Astrocyte (in vitro differentiated cells and primary cell): ENCODE results near the gene XYLT1. TPM values are rescaled to one million over a fixed set of nuclear protein-coding genes. Genes with fewer than 3 reads are reported as not detected.

Experiments used
- DNase-seq: peaks from one replicate; pipeline ENCODE4 v3.0.0-alpha.2; 2010; ENCODE audit warnings: low read depth
- FAIRE-seq: peaks from 2 replicates; lab custom pipeline; 2011; peaks lifted over from hg19 to GRCh38; lab: Jason Lieb, UNC
- H2AFZ ChIP-seq: 2 replicates; pipeline ENCODE4 v1.6.0; 2012; ENCODE audit warnings: low read depth, low read length, inconsistent platforms
- H3K27ac ChIP-seq: 2 replicates; pipeline ENCODE4 v1.5.1; 2011; ENCODE audit warnings: low read depth, low read length, inconsistent platforms
- H3K27me3 ChIP-seq: 2 replicates; pipeline ENCODE4 v1.6.0; 2011; ENCODE audit warnings: low read length, inconsistent platforms; ENCODE audit not compliant: insufficient read depth
- H3K36me3 ChIP-seq: 2 replicates; pipeline ENCODE4 v1.5.1; 2011; ENCODE audit warnings: low read length, inconsistent platforms; ENCODE audit not compliant: insufficient read depth
- H3K4me1 ChIP-seq: 2 replicates; pipeline ENCODE4 v1.5.1; 2011; ENCODE audit warnings: low read length, inconsistent platforms; ENCODE audit not compliant: insufficient read depth
- H3K4me2 ChIP-seq: 2 replicates; pipeline ENCODE4 v1.6.0; 2012; ENCODE audit warnings: low read length, inconsistent platforms
- H3K4me3 ChIP-seq: 2 replicates; pipeline ENCODE4 v1.5.1; 2011; ENCODE audit warnings: low read depth, mild to moderate bottlenecking, low read length, inconsistent platforms; ENCODE audit not compliant: insufficient read depth
- H3K79me2 ChIP-seq: 2 replicates; pipeline ENCODE4 v1.6.0; 2012; ENCODE audit warnings: mild to moderate bottlenecking, low read length, inconsistent platforms; ENCODE audit not compliant: insufficient read depth
- H3K9ac ChIP-seq: 2 replicates; pipeline ENCODE4 v1.6.0; 2012; ENCODE audit warnings: mild to moderate bottlenecking, low read length, inconsistent platforms
- H3K9me3 ChIP-seq: 2 replicates; pipeline ENCODE4 v1.5.1; 2012; ENCODE audit warnings: low read depth, mild to moderate bottlenecking, low read length, inconsistent platforms; ENCODE audit not compliant: insufficient read depth
- H4K20me1 ChIP-seq: 2 replicates; pipeline ENCODE4 v1.6.0; 2012; ENCODE audit warnings: low read length, inconsistent platforms; ENCODE audit not compliant: insufficient read depth
- H3K27ac Mint-ChIP-seq: one replicate; pipeline ENCODE4 v1.8.0; 2021; ENCODE audit warnings: mild to moderate bottlenecking, mixed read lengths; ENCODE audit not compliant: unreplicated experiment
- H3K27me3 Mint-ChIP-seq: one replicate; pipeline ENCODE4 v1.8.0; 2021; ENCODE audit warnings: low read depth, mixed read lengths; ENCODE audit not compliant: unreplicated experiment
- H3K36me3 Mint-ChIP-seq: one replicate; pipeline ENCODE4 v1.8.0; 2021; ENCODE audit warnings: low read depth, mixed read lengths; ENCODE audit not compliant: unreplicated experiment
- H3K4me1 Mint-ChIP-seq: one replicate; pipeline ENCODE4 v1.8.0; 2021; ENCODE audit warnings: low read depth, mixed read lengths; ENCODE audit not compliant: unreplicated experiment
- H3K4me3 Mint-ChIP-seq: one replicate; pipeline ENCODE4 v1.8.0; 2021; ENCODE audit warnings: mild to moderate bottlenecking, moderate library complexity, mixed read lengths; ENCODE audit not compliant: unreplicated experiment
- H3K9me3 Mint-ChIP-seq: one replicate; pipeline ENCODE4 v1.8.0; 2021; ENCODE audit warnings: mild to moderate bottlenecking, mixed read lengths; ENCODE audit not compliant: unreplicated experiment
- EZH2 ChIP-seq: IDR thresholded peaks from 2 replicates; pipeline ENCODE4 v1.6.1; 2012; ENCODE audit warnings: mild to moderate bottlenecking, low read length, inconsistent platforms; ENCODE audit not compliant: insufficient read depth
- total RNA-seq: library from RNA; stranded (reverse); gene quantifications from 2 replicates; pipeline ENCODE4 v1.2.1, GENCODE V29; 2021
- TF ChIP-seq, protein P1 (sequence below): IDR thresholded peaks from 2 replicates; pipeline ENCODE4 v1.5.1; 2011; ENCODE audit warnings: low read depth, mild to moderate bottlenecking, inconsistent platforms, low read length, moderate library complexity; ENCODE audit not compliant: insufficient read depth

Gene XYLT1
- total RNA-seq, 1 donor from 2014 or later: 22.9 TPM

DNA sequence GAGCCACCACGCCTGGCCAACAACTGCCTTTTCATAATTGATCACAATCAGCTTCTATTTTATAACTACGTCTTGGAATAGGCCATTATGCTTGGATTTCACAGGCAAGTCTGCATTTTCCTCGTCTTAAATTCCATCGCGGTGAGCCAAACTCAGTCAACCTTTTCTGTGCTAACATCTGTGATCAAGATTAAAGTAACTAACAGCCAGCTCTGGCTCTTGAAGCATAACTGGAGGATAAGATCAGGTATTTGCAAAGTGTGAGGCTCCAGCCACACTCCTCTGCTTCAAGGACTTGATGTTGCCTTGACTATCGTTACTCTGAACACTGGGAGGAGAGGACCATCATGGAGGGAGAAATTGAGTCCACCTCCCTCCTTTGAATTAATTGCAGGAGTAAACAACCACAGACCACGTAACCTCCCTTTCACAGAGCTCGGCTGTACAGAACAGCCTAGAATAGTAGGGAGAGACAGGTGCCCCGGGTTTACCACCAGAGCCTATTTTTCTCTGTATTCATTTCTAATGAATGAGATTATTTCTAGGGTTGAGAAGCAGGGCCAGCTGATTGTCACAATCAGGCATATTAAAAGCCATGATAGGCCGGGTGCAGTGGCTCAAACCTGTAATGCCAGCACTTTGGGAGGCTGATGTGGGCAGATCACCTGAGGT, 143.0 kb downstream of the XYLT1 start:
- no peaks in the 10 kb centered on the region for H3K36me3 ChIP-seq
- no peak overlapping the region for H3K9ac ChIP-seq
- peaks cover 49% of the 10 kb centered on the region for H3K79me2 ChIP-seq
- Mint-ChIP-seq H3K27me3 (no peaks in the 10 kb centered on the region), H3K4me3 (no peak overlapping the region), H3K9me3 (no peaks in the 10 kb centered on the region), H3K4me1 (no peaks in the 10 kb centered on the region), H3K36me3 (peaks cover 2% of the 10 kb centered on the region), H3K27ac (no peak overlapping the region)
- H3K4me1 ChIP-seq: no peaks in the 10 kb centered on the region
- TF ChIP-seq, protein P1, sequence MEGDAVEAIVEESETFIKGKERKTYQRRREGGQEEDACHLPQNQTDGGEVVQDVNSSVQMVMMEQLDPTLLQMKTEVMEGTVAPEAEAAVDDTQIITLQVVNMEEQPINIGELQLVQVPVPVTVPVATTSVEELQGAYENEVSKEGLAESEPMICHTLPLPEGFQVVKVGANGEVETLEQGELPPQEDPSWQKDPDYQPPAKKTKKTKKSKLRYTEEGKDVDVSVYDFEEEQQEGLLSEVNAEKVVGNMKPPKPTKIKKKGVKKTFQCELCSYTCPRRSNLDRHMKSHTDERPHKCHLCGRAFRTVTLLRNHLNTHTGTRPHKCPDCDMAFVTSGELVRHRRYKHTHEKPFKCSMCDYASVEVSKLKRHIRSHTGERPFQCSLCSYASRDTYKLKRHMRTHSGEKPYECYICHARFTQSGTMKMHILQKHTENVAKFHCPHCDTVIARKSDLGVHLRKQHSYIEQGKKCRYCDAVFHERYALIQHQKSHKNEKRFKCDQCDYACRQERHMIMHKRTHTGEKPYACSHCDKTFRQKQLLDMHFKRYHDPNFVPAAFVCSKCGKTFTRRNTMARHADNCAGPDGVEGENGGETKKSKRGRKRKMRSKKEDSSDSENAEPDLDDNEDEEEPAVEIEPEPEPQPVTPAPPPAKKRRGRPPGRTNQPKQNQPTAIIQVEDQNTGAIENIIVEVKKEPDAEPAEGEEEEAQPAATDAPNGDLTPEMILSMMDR: no peak
- no peak for TF ChIP-seq EZH2
- H4K20me1 ChIP-seq: peaks cover 75% of the 10 kb centered on the region
- no peak for DNase-seq
- H3K27me3 ChIP-seq: no peaks in the 10 kb centered on the region
- H2AFZ ChIP-seq: no peak overlapping the region
- H3K4me3 ChIP-seq: no peak overlapping the region
- no peak overlapping the region for H3K4me2 ChIP-seq
- H3K27ac ChIP-seq: no peak overlapping the region
- FAIRE-seq: no peak
- H3K9me3 ChIP-seq: no peaks in the 10 kb centered on the region

DNA sequence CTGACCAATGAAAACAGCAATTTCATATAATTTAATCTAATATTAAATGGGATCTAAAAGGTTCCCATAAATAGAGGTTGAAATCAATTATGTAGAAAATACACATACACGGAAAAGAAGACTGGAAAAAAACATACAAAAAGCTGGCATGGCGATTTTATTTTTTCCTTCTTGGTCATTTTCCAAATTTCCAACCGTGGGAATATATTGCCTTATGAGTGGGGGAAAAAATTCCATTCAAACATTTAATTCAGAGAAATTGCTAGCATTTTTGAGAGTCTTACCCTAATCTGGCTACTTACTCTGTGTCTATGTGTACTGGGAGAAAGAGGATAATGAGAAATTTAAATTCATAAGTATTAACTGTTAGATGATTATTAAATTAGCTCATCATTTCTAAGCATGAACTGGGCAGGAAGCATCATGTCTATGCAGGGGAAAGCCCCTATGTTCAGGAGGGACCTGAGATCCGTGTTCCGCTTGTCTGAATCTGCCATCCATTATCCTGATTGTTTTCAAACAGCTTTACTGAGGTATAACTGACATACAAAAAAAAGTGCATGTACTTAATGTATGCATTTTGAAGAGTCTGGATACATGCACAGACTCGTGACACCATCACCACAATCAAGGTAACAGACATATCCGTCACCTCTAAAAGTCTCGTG, 145.2 kb downstream of the XYLT1 start:
- no peak overlapping the region for H3K4me2 ChIP-seq
- H3K9me3 ChIP-seq: no peaks in the 10 kb centered on the region
- Mint-ChIP-seq H3K4me3 (no peak overlapping the region), H3K9me3 (no peaks in the 10 kb centered on the region), H3K4me1 (no peaks in the 10 kb centered on the region), H3K27ac (no peak overlapping the region), H3K36me3 (no peaks in the 10 kb centered on the region), H3K27me3 (no peaks in the 10 kb centered on the region)
- H3K27me3 ChIP-seq: no peaks in the 10 kb centered on the region
- H4K20me1 ChIP-seq: peaks cover 75% of the 10 kb centered on the region
- no peaks in the 10 kb centered on the region for H3K36me3 ChIP-seq
- no peaks in the 10 kb centered on the region for H3K4me1 ChIP-seq
- TF ChIP-seq EZH2: no peak
- TF ChIP-seq, protein P1: no peak
- DNase-seq (no peak), FAIRE-seq (no peak)
- H3K79me2 ChIP-seq: peaks cover 52% of the 10 kb centered on the region
- H3K9ac ChIP-seq: no peak overlapping the region
- no peak overlapping the region for H2AFZ ChIP-seq
- no peak overlapping the region for H3K4me3 ChIP-seq
- H3K27ac ChIP-seq: no peak overlapping the region

DNA sequence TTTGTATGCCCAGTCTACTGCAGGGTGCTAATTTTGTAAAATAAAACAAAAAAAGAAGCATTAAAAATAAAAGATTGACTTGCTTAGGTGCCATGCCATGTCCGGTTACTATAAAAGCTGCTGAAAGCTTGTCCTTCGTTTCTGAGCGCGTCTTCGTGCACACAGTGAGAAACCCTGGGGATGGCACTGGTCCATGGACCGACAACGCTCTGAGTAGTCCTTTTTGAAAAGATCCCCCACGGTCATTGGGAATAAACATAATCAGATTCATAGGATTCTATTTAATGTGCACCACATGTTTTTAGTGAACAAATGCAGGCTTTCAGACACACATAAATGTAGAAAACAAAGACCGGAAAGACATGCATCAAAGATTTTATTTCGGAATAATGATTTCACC, 146.3 kb downstream of the XYLT1 start:
- Histone ChIP-seq H3K4me2 (no peak overlapping the region), H3K36me3 (no peaks in the 10 kb centered on the region), H3K9me3 (no peaks in the 10 kb centered on the region), H3K27me3 (no peaks in the 10 kb centered on the region), H2AFZ (no peak overlapping the region), H4K20me1 (peaks cover 76% of the 10 kb centered on the region), H3K9ac (no peak overlapping the region), H3K79me2 (peaks cover 53% of the 10 kb centered on the region), H3K4me1 (no peaks in the 10 kb centered on the region), H3K4me3 (no peak overlapping the region), H3K27ac (no peak overlapping the region)
- H3K27ac Mint-ChIP-seq: no peak overlapping the region
- FAIRE-seq (no peak), DNase-seq (no peak)
- H3K9me3 Mint-ChIP-seq: no peaks in the 10 kb centered on the region
- no peak for TF ChIP-seq EZH2
- TF ChIP-seq, protein P1: no peak
- H3K36me3 Mint-ChIP-seq: no peaks in the 10 kb centered on the region
- no peaks in the 10 kb centered on the region for H3K27me3 Mint-ChIP-seq
- no peak overlapping the region for H3K4me3 Mint-ChIP-seq
- peaks cover 2% of the 10 kb centered on the region for H3K4me1 Mint-ChIP-seq
